ENCODE data around the gene TCTN2. TPM values are rescaled to one million over a fixed set of nuclear protein-coding genes. Genes with fewer than 3 reads are reported as not detected.

Gene TCTN2
- total RNA-seq, 1 donor from 2014 or later = 9.2 TPM

- FAIRE-seq = no peak
- Mint-ChIP-seq H3K27me3 (ENCODE audit: low read depth, unreplicated experiment) (no peaks in the 10 kb centered on the region), H3K27ac (ENCODE audit: unreplicated experiment) (no peak overlapping the region), H3K4me3 (ENCODE audit: unreplicated experiment) (no peak overlapping the region), H3K9me3 (ENCODE audit: unreplicated experiment) (no peaks in the 10 kb centered on the region), H3K4me1 (ENCODE audit: low read depth, unreplicated experiment) (no peaks in the 10 kb centered on the region), H3K36me3 (ENCODE audit: low read depth, unreplicated experiment) (peaks cover 29% of the 10 kb centered on the region)
- DNase-seq (ENCODE audit: low read depth) = no peak
- no peaks in the 10 kb centered on the region for H3K27me3 ChIP-seq (ENCODE audit: insufficient read depth, low read length)
- no peak overlapping the region for H3K4me2 ChIP-seq (ENCODE audit: low read length)
- no peak overlapping the region for H3K9ac ChIP-seq (ENCODE audit: low read length)
- no peaks in the 10 kb centered on the region for H3K79me2 ChIP-seq (ENCODE audit: insufficient read depth, low read length)
- no peak overlapping the region for H3K4me3 ChIP-seq (ENCODE audit: insufficient read depth, low read depth, low read length)
- TF ChIP-seq CTCF (IDR thresholded peaks at IDR 0.05; ENCODE audit: insufficient read depth, low read depth, low read length) = no peak
- no peak for TF ChIP-seq EZH2 (IDR thresholded peaks at IDR 0.05; ENCODE audit: insufficient read depth, low read length)
- no peak overlapping the region for H2AFZ ChIP-seq (ENCODE audit: low read depth, low read length)
- no peak overlapping the region for H3K27ac ChIP-seq (ENCODE audit: low read depth, low read length)
- H3K9me3 ChIP-seq (ENCODE audit: insufficient read depth, low read depth, low read length) = no peaks in the 10 kb centered on the region
- no peaks in the 10 kb centered on the region for H3K4me1 ChIP-seq (ENCODE audit: insufficient read depth, low read length)
- no peaks in the 10 kb centered on the region for H4K20me1 ChIP-seq (ENCODE audit: insufficient read depth, low read length)
- H3K36me3 ChIP-seq (ENCODE audit: insufficient read depth, low read length) = peaks cover 4% of the 10 kb centered on the region
Measured at GRCh38 chr12:123705935-123706334, 35.0 kb downstream of the TCTN2 start.

- Histone ChIP-seq H3K4me2 (ENCODE audit: low read length) (no peak overlapping the region), H3K27ac (ENCODE audit: low read depth, low read length) (no peak overlapping the region), H3K36me3 (ENCODE audit: insufficient read depth, low read length) (peaks cover 4% of the 10 kb centered on the region), H3K9ac (ENCODE audit: low read length) (no peak overlapping the region), H3K79me2 (ENCODE audit: insufficient read depth, low read length) (peaks cover 2% of the 10 kb centered on the region), H3K9me3 (ENCODE audit: insufficient read depth, low read depth, low read length) (no peaks in the 10 kb centered on the region), H3K4me3 (ENCODE audit: insufficient read depth, low read depth, low read length) (no peak overlapping the region), H2AFZ (ENCODE audit: low read depth, low read length) (no peak overlapping the region), H3K4me1 (ENCODE audit: insufficient read depth, low read length) (peaks cover 4% of the 10 kb centered on the region), H3K27me3 (ENCODE audit: insufficient read depth, low read length) (no peaks in the 10 kb centered on the region), H4K20me1 (ENCODE audit: insufficient read depth, low read length) (no peaks in the 10 kb centered on the region)
- DNase-seq (ENCODE audit: low read depth) = no peak
- no peak overlapping the region for H3K4me3 Mint-ChIP-seq (ENCODE audit: unreplicated experiment)
- no peaks in the 10 kb centered on the region for H3K4me1 Mint-ChIP-seq (ENCODE audit: low read depth, unreplicated experiment)
- H3K36me3 Mint-ChIP-seq (ENCODE audit: low read depth, unreplicated experiment) = peaks cover 22% of the 10 kb centered on the region
- H3K27ac Mint-ChIP-seq (ENCODE audit: unreplicated experiment) = no peak overlapping the region
- TF ChIP-seq EZH2 (IDR thresholded peaks at IDR 0.05; ENCODE audit: insufficient read depth, low read length) = no peak
- no peak for TF ChIP-seq CTCF (IDR thresholded peaks at IDR 0.05; ENCODE audit: insufficient read depth, low read depth, low read length)
- H3K9me3 Mint-ChIP-seq (ENCODE audit: unreplicated experiment) = no peaks in the 10 kb centered on the region
- no peak for FAIRE-seq
- H3K27me3 Mint-ChIP-seq (ENCODE audit: low read depth, unreplicated experiment) = no peaks in the 10 kb centered on the region
Measured at GRCh38 chr12:123707466-123707865, 36.6 kb downstream of the TCTN2 start.

GRCh38 chr12:123712780-123713319, 41.9 kb downstream of the TCTN2 start:
- FAIRE-seq (no peak), DNase-seq (ENCODE audit: low read depth) (no peak)
- H3K9me3 ChIP-seq (ENCODE audit: insufficient read depth, low read depth, low read length) = no peaks in the 10 kb centered on the region
- Mint-ChIP-seq H3K27me3 (ENCODE audit: low read depth, unreplicated experiment) (no peaks in the 10 kb centered on the region), H3K27ac (ENCODE audit: unreplicated experiment) (peak overlapping the region; percentile 36), H3K9me3 (ENCODE audit: unreplicated experiment) (no peaks in the 10 kb centered on the region), H3K4me3 (ENCODE audit: unreplicated experiment) (peak overlapping the region; percentile 90), H3K4me1 (ENCODE audit: low read depth, unreplicated experiment) (peaks cover 16% of the 10 kb centered on the region), H3K36me3 (ENCODE audit: low read depth, unreplicated experiment) (no peaks in the 10 kb centered on the region)
- H3K79me2 ChIP-seq (ENCODE audit: insufficient read depth, low read length) = peaks cover 29% of the 10 kb centered on the region
- H3K9ac ChIP-seq (ENCODE audit: low read length) = peak overlapping the region; percentile 89
- no peaks in the 10 kb centered on the region for H3K27me3 ChIP-seq (ENCODE audit: insufficient read depth, low read length)
- peaks cover 13% of the 10 kb centered on the region for H4K20me1 ChIP-seq (ENCODE audit: insufficient read depth, low read length)
- H3K4me1 ChIP-seq (ENCODE audit: insufficient read depth, low read length) = peaks cover 11% of the 10 kb centered on the region
- H3K4me3 ChIP-seq (ENCODE audit: insufficient read depth, low read depth, low read length) = peak overlapping the region; percentile 78
- peak overlapping the region; percentile 65 for H3K27ac ChIP-seq (ENCODE audit: low read depth, low read length)
- H3K4me2 ChIP-seq (ENCODE audit: low read length) = peak overlapping the region; percentile 87
- H3K36me3 ChIP-seq (ENCODE audit: insufficient read depth, low read length) = no peaks in the 10 kb centered on the region
- H2AFZ ChIP-seq (ENCODE audit: low read depth, low read length) = peak overlapping the region; percentile 87
- TF ChIP-seq EZH2 (IDR thresholded peaks at IDR 0.05; ENCODE audit: insufficient read depth, low read length) (no peak), CTCF (IDR thresholded peaks at IDR 0.05; ENCODE audit: insufficient read depth, low read depth, low read length) (no peak)

All from astrocyte (in vitro differentiated cells and primary cell).